HS-27A (cell line): ENCODE data around the gene SAMD4A.
"Not testable (repeated sequence)": the region's sequence is repeated elsewhere in the genome, so short reads cannot be mapped to it uniquely, and the experiment has no call there.

Source experiments
- DNase-seq: peaks from one replicate; pipeline ENCODE4 v3.0.0-alpha.2; 2012; ENCODE audit warnings: low read depth, missing footprints

The SAMD4A gene

GRCh38 chr14:54784060-54784459 lies 217.1 kb downstream of the SAMD4A start:
- DNase-seq, result no peak

GRCh38 chr14:54784657-54785056 lies 217.7 kb downstream of the SAMD4A start:
- no peak for DNase-seq

- DNase-seq, result no peak
These were observed 218.3 kb downstream of the SAMD4A start for GRCh38 chr14:54785136-54785777.

- DNase-seq, result no peak
These were observed 219.1 kb downstream of the SAMD4A start for GRCh38 chr14:54785778-54786770.

GRCh38 chr14:54786838-54787237 lies 219.9 kb downstream of the SAMD4A start:
- no peak for DNase-seq

- no peak for DNase-seq
These were observed 220.3 kb downstream of the SAMD4A start for GRCh38 chr14:54787261-54787660.

- no peak for DNase-seq
These were observed 221.8 kb downstream of the SAMD4A start for GRCh38 chr14:54788701-54789100.

- DNase-seq, result no peak
These were observed 222.2 kb downstream of the SAMD4A start for GRCh38 chr14:54789166-54789565.

GRCh38 chr14:54789781-54790480 lies 223.0 kb downstream of the SAMD4A start:
- DNase-seq, result no peak

GRCh38 chr14:54791001-54791400 lies 224.1 kb downstream of the SAMD4A start:
- no peak for DNase-seq

- DNase-seq, result no peak
These were observed 225.4 kb downstream of the SAMD4A start for GRCh38 chr14:54792288-54792687.

GRCh38 chr14:54794159-54794558 lies 227.2 kb downstream of the SAMD4A start:
- no peak for DNase-seq

- DNase-seq, result no peak
These were observed 227.9 kb downstream of the SAMD4A start for GRCh38 chr14:54794796-54795195.

GRCh38 chr14:54796961-54797360 lies 230.0 kb downstream of the SAMD4A start:
- DNase-seq, result no peak

GRCh38 chr14:54797556-54797955 lies 230.6 kb downstream of the SAMD4A start:
- DNase-seq, result no peak

GRCh38 chr14:54797986-54798385 lies 231.1 kb downstream of the SAMD4A start:
- no peak for DNase-seq

- no peak for DNase-seq
These were observed 231.7 kb downstream of the SAMD4A start for GRCh38 chr14:54798465-54799124.

GRCh38 chr14:54801482-54801881 lies 234.6 kb downstream of the SAMD4A start:
- not testable (repeated sequence) for DNase-seq

- no peak for DNase-seq
These were observed 236.5 kb downstream of the SAMD4A start for GRCh38 chr14:54803396-54803795.

- no peak for DNase-seq
These were observed 237.1 kb downstream of the SAMD4A start for GRCh38 chr14:54803926-54804537.

- DNase-seq, result no peak
These were observed 237.7 kb downstream of the SAMD4A start for GRCh38 chr14:54804538-54805041.
